HepG2 (cell line): ENCODE results near the gene OBSL1. TPM values are rescaled to one million over a fixed set of nuclear protein-coding genes. Genes with fewer than 3 reads are reported as not detected.

Source experiments
- AHR ChIP-seq: IDR thresholded peaks from 2 replicates; pipeline ENCODE4 v1.6.1; 2018; ENCODE audit warnings: missing genetic modification reagents, missing compliant biosample characterization
- BCL6 ChIP-seq: IDR thresholded peaks from 2 replicates; pipeline ENCODE4 v1.6.1; 2016; ENCODE audit warnings: missing genetic modification reagents, missing compliant biosample characterization
- CBX2 ChIP-seq, 2 experiments: fragments of 200-600 bp in 1 of 2; sonication (generic); formaldehyde crosslinking in 1 of 2; IDR thresholded peaks; 2 replicates each; pipeline versions ENCODE4 v1.7.0 to v1.8.1; 2018 to 2022; ENCODE audit warnings: low read depth in 2 of 2, low read length in 1 of 2, mild to moderate bottlenecking in 1 of 2, missing genetic modification reagents in 1 of 2
- CHD4 ChIP-seq: fragments of 200-600 bp; sonication (generic); IDR thresholded peaks from 2 replicates; pipeline ENCODE4 v1.7.0; 2017; ENCODE audit warnings: mild to moderate bottlenecking, low read length, borderline replicate concordance
- FLYWCH1 ChIP-seq: sonication (generic); formaldehyde crosslinking; IDR thresholded peaks from 2 replicates; pipeline ENCODE4 v1.8.1; 2023; ENCODE audit warnings: mild to moderate bottlenecking, missing genetic modification reagents
- KDM4B ChIP-seq: sonication (generic); formaldehyde crosslinking; IDR thresholded peaks from 2 replicates; pipeline ENCODE4 v1.4.0; 2020; ENCODE audit warnings: missing genetic modification reagents
- RFX3 ChIP-seq: IDR thresholded peaks from 2 replicates; pipeline ENCODE4 v1.6.1; 2016; ENCODE audit warnings: missing biosample characterization, missing genetic modification reagents
- SAFB2 ChIP-seq: sonication (generic); formaldehyde crosslinking; IDR thresholded peaks from 2 replicates; pipeline ENCODE4 v1.5.1; 2020; ENCODE audit warnings: missing genetic modification reagents, low read depth, mild to moderate bottlenecking, borderline replicate concordance
- SNAI1 ChIP-seq: sonication (generic); formaldehyde crosslinking; IDR thresholded peaks from 2 replicates; pipeline ENCODE4 v1.5.0; 2020; ENCODE audit warnings: mild to moderate bottlenecking, missing genetic modification reagents, borderline replicate concordance
- TBP ChIP-seq: sonication (generic); formaldehyde crosslinking; IDR thresholded peaks from 2 replicates; pipeline ENCODE4 v1.5.0; 2020; ENCODE audit warnings: missing genetic modification reagents
- ZNF530 ChIP-seq: sonication (generic); formaldehyde crosslinking; IDR thresholded peaks from 2 replicates; pipeline ENCODE4 v1.5.0; 2020; ENCODE audit warnings: low read depth, mild to moderate bottlenecking, missing genetic modification reagents
- ZNF790 ChIP-seq: sonication (generic); formaldehyde crosslinking; IDR thresholded peaks from 2 replicates; pipeline ENCODE4 v1.8.0; 2022; ENCODE audit warnings: missing genetic modification reagents, mild to moderate bottlenecking, borderline replicate concordance
- polyA plus RNA-seq, 8 experiments: library from polyadenylated mRNA; depleted of rRNA in 3 of 8; stranded (reverse) in 7 of 8; unstranded in 1 of 8; fragments of >200 nt; fragmentation: Illumina TruSeq in 4 of 8; extraction: Trizol in 4 of 8; gene quantifications; 2 replicates each; pipeline versions ENCODE4 v1.2.1 to v1.2.3, GENCODE V29; 2011 to 2016; ENCODE audit warnings: low read depth in 4 of 8, missing spikeins in 1 of 8, mixed read lengths in 1 of 8; ENCODE audit not compliant: insufficient read depth in 1 of 8
- total RNA-seq, 5 experiments: library from RNA; depleted of rRNA; stranded (reverse); fragments of >200 nt; fragmentation: Illumina TruSeq; extraction: Trizol; gene quantifications; 2 replicates each; pipeline ENCODE4 v1.2.3, GENCODE V29; 2016; ENCODE audit warnings: low read depth in 1 of 5
- TF ChIP-seq, protein P1 (sequence below): sonication (generic); formaldehyde crosslinking; IDR thresholded peaks from 2 replicates; pipeline ENCODE4 v1.4.0; 2020; ENCODE audit warnings: missing genetic modification reagents, mild to moderate bottlenecking, borderline replicate concordance
- TF ChIP-seq, protein P2 (sequence below): sonication (generic); formaldehyde crosslinking; IDR thresholded peaks from 2 replicates; pipeline ENCODE4 v1.4.0; 2020; ENCODE audit warnings: low read depth, mild to moderate bottlenecking, missing genetic modification reagents
- TF ChIP-seq, protein P3 (sequence below): sonication (generic); formaldehyde crosslinking; IDR thresholded peaks from 2 replicates; pipeline ENCODE4 v1.4.0; 2020; ENCODE audit warnings: missing genetic modification reagents
- TF ChIP-seq, protein P4 (sequence below): sonication (generic); formaldehyde crosslinking; IDR thresholded peaks from 2 replicates; pipeline ENCODE4 v1.4.0; 2020; ENCODE audit warnings: missing genetic modification reagents

Gene OBSL1
- total and polyA plus RNA-seq, 2 of the 13 experiments (the other 11 are each of a cell fraction or from before 2014, with no cell fraction given) = 86.7 to 218 TPM

DNA sequence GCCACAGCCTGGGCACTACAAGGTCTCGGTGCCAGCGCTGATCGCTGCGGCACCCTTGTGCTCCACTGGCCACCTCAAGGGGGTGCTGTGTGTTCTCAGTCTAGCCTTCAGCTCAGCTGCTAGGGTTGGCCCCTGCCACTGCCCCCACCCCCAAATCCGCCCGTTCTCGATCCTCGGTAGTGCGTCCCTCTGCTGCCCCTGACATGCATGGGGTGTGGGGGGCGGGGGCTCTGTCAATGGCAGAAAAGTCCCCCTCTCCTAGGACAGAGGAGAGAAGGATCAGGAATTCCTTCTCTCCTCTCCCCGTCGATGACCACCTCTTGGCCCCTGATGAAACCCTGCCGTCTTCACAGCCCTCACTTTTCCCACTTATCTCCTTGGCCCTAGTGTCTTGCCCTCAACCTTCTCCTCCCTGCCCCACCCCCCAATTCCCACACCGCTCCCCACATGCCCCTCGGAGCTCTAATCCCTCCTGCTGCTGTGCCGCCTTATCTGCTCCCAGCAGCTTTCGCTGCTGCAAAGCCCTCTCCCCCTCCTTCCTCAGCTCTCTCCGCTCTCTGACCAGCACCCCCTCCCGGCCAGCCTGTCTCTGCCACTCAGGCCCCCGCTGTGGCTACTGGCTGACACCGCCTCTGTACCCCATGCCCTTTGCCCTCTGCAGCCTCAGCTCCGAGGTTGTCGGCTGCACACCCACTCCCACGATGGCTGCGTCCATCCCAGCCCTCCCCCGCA, 61.4 kb downstream of the OBSL1 start (continued):
- TF ChIP-seq CBX2 (IDR thresholded peaks at IDR 0.05; ENCODE audit: low read depth, low read length) = no peak
- TF ChIP-seq CBX2 (CRISPR knock-in tag; IDR thresholded peaks at IDR 0.05; ENCODE audit: low read depth) = no peak
- TF ChIP-seq ZNF530 (CRISPR knock-in tag) = no peak
- TF ChIP-seq CHD4 = no peak
- no peak for TF ChIP-seq AHR (CRISPR knock-in tag)
- TF ChIP-seq TBP (CRISPR knock-in tag) = no peak
- no peak for TF ChIP-seq ZNF790 (CRISPR knock-in tag)
- TF ChIP-seq SNAI1 (CRISPR knock-in tag) = no peak; the same call in 1 of the 2 replicates
- no peak for TF ChIP-seq FLYWCH1 (CRISPR knock-in tag)
- no peak for TF ChIP-seq KDM4B
- TF ChIP-seq SAFB2 = 0 out of 2 replicates have a peak, but pooled peaks have one; percentile 77
- TF ChIP-seq, protein P1, sequence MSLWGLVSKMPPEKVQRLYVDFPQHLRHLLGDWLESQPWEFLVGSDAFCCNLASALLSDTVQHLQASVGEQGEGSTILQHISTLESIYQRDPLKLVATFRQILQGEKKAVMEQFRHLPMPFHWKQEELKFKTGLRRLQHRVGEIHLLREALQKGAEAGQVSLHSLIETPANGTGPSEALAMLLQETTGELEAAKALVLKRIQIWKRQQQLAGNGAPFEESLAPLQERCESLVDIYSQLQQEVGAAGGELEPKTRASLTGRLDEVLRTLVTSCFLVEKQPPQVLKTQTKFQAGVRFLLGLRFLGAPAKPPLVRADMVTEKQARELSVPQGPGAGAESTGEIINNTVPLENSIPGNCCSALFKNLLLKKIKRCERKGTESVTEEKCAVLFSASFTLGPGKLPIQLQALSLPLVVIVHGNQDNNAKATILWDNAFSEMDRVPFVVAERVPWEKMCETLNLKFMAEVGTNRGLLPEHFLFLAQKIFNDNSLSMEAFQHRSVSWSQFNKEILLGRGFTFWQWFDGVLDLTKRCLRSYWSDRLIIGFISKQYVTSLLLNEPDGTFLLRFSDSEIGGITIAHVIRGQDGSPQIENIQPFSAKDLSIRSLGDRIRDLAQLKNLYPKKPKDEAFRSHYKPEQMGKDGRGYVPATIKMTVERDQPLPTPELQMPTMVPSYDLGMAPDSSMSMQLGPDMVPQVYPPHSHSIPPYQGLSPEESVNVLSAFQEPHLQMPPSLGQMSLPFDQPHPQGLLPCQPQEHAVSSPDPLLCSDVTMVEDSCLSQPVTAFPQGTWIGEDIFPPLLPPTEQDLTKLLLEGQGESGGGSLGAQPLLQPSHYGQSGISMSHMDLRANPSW = no peak
- TF ChIP-seq, protein P2, sequence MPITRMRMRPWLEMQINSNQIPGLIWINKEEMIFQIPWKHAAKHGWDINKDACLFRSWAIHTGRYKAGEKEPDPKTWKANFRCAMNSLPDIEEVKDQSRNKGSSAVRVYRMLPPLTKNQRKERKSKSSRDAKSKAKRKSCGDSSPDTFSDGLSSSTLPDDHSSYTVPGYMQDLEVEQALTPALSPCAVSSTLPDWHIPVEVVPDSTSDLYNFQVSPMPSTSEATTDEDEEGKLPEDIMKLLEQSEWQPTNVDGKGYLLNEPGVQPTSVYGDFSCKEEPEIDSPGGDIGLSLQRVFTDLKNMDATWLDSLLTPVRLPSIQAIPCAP (CRISPR knock-in tag) = no peak
- no peak for TF ChIP-seq RFX3
- no peak for TF ChIP-seq BCL6
- TF ChIP-seq, protein P3, sequence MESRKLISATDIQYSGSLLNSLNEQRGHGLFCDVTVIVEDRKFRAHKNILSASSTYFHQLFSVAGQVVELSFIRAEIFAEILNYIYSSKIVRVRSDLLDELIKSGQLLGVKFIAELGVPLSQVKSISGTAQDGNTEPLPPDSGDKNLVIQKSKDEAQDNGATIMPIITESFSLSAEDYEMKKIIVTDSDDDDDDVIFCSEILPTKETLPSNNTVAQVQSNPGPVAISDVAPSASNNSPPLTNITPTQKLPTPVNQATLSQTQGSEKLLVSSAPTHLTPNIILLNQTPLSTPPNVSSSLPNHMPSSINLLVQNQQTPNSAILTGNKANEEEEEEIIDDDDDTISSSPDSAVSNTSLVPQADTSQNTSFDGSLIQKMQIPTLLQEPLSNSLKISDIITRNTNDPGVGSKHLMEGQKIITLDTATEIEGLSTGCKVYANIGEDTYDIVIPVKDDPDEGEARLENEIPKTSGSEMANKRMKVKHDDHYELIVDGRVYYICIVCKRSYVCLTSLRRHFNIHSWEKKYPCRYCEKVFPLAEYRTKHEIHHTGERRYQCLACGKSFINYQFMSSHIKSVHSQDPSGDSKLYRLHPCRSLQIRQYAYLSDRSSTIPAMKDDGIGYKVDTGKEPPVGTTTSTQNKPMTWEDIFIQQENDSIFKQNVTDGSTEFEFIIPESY (CRISPR knock-in tag) = no peak
- TF ChIP-seq, protein P4, sequence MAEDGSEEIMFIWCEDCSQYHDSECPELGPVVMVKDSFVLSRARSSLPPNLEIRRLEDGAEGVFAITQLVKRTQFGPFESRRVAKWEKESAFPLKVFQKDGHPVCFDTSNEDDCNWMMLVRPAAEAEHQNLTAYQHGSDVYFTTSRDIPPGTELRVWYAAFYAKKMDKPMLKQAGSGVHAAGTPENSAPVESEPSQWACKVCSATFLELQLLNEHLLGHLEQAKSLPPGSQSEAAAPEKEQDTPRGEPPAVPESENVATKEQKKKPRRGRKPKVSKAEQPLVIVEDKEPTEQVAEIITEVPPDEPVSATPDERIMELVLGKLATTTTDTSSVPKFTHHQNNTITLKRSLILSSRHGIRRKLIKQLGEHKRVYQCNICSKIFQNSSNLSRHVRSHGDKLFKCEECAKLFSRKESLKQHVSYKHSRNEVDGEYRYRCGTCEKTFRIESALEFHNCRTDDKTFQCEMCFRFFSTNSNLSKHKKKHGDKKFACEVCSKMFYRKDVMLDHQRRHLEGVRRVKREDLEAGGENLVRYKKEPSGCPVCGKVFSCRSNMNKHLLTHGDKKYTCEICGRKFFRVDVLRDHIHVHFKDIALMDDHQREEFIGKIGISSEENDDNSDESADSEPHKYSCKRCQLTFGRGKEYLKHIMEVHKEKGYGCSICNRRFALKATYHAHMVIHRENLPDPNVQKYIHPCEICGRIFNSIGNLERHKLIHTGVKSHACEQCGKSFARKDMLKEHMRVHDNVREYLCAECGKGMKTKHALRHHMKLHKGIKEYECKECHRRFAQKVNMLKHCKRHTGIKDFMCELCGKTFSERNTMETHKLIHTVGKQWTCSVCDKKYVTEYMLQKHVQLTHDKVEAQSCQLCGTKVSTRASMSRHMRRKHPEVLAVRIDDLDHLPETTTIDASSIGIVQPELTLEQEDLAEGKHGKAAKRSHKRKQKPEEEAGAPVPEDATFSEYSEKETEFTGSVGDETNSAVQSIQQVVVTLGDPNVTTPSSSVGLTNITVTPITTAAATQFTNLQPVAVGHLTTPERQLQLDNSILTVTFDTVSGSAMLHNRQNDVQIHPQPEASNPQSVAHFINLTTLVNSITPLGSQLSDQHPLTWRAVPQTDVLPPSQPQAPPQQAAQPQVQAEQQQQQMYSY (CRISPR knock-in tag) = no peak
